Measurements from ENCODE around the gene MTFP1.
"Not testable (repeated sequence)": the region's sequence is repeated elsewhere in the genome, so short reads cannot be mapped to it uniquely, and the experiment has no call there.

GRCh38 chr22:30401024-30401423 is 24.5 kb upstream of the MTFP1 start:
- not testable (repeated sequence) for TF ChIP-seq CTCF (IDR thresholded peaks at IDR 0.05; ENCODE audit: insufficient read depth, low read length, poor library complexity, severe bottlenecking); EZH2phosphoT487 (conservative IDR thresholded peaks at IDR 0.05; ENCODE audit: low read length)
